Measurements from ENCODE around the gene SPACA7.

The SPACA7 gene

DNA sequence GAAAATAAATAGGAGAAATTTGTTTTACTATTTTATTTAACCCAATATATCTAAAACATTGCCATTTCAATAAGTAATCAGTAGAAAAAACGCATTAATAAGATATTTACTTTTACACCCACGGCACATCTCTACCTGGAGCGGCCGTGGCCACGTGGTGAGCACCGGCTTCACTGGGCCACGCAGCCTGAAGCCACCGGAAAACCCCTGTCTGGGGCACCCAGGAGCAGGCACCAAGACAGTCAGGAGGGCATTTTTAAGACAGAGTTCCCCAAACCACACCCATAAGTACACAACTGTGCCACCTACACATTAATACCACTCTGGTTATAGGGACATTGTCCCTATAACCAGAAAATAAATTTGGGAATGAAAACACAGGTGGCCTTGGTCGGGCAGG is 80.9 kb downstream of the SPACA7 start:
- Histone ChIP-seq H3K27ac (ENCODE audit: low read length) (no peak overlapping the region), H3K27me3 (ENCODE audit: low read depth, low read length) (no peaks in the 10 kb centered on the region)

DNA sequence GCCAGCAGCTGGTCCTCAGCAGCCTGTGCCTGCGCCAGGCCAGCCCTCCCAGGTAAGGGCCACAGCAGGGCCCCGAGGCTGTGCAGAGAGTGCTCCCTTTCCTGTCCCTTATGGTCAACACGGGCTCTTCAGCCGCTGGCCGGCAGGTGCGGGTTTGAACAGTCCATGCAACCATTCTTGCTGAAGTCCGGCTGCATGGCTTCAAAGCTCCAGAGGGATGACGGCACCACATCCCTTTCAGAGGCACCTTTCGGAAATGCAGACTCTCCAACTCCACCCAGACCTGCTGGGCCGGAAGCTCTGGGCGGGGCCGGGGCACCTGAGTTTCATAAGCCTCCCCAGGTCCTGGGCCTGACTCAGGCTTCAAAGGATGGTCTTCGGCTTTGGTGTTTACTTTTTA is 81.3 kb downstream of the SPACA7 start:
- H3K4me3 ChIP-seq (ENCODE audit: low read depth in 1 of 2, low read length in 2 of 2), result no peak overlapping the region
- no peak overlapping the region for H3K27ac ChIP-seq (ENCODE audit: low read length)
- H3K9me3 ChIP-seq (ENCODE audit: control insufficient read depth in 1 of 2, low read length in 2 of 2), result peaks cover 0 to 20% of the 10 kb centered on the region in 2 donors
- H3K36me3 ChIP-seq (ENCODE audit: control insufficient read depth in 1 of 2, insufficient read depth in 2 of 2, low read length in 2 of 2), result no peaks in the 10 kb centered on the region
- H3K4me1 ChIP-seq (ENCODE audit: control insufficient read depth in 1 of 2, insufficient read depth in 2 of 2, low read length in 2 of 2), result no peaks in the 10 kb centered on the region
- H3K27me3 ChIP-seq (ENCODE audit: low read depth, low read length), result no peaks in the 10 kb centered on the region

More for the DNA sequence above, 80.9 kb downstream of the SPACA7 start:
- Histone ChIP-seq H3K36me3 (ENCODE audit: control insufficient read depth in 1 of 2, insufficient read depth in 2 of 2, low read length in 2 of 2) (no peaks in the 10 kb centered on the region), H3K4me1 (ENCODE audit: control insufficient read depth in 1 of 2, insufficient read depth in 2 of 2, low read length in 2 of 2) (no peaks in the 10 kb centered on the region), H3K4me3 (ENCODE audit: low read depth in 1 of 2, low read length in 2 of 2) (no peak overlapping the region), H3K9me3 (ENCODE audit: control insufficient read depth in 1 of 2, low read length in 2 of 2) (peaks cover 0 to 16% of the 10 kb centered on the region in 2 donors)

DNA sequence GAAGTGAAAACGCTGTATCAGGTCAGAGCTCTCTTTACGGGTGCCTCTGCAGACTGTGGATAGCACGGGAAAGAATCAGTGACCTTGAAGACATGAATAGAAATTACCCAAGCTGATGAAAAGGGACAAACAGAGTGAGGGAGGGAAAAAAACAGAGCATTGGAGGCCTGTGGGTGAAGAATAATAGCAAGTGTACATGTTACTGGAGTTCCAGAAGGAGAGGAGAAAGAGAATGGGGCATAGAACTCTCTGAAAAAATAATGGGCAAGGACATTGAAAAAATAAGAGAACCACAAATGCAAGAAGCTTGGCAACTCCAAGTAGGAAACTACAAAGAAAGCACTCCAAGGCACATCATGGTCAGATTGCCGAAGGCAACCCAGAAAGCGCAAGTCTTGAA is 86.3 kb downstream of the SPACA7 start:
- no peak overlapping the region for H3K4me3 ChIP-seq (ENCODE audit: low read depth in 1 of 2, low read length in 2 of 2)
- H3K27ac ChIP-seq (ENCODE audit: low read length), result no peak overlapping the region
- H3K4me1 ChIP-seq (ENCODE audit: control insufficient read depth in 1 of 2, insufficient read depth in 2 of 2, low read length in 2 of 2), result no peaks in the 10 kb centered on the region
- no peaks in the 10 kb centered on the region for H3K36me3 ChIP-seq (ENCODE audit: control insufficient read depth in 1 of 2, insufficient read depth in 2 of 2, low read length in 2 of 2)
- H3K27me3 ChIP-seq (ENCODE audit: low read depth, low read length), result no peaks in the 10 kb centered on the region
- H3K9me3 ChIP-seq (ENCODE audit: control insufficient read depth in 1 of 2, low read length in 2 of 2), result peaks cover 0 to 16% of the 10 kb centered on the region in 2 donors

GRCh38 chr13:112464720-112465119 is 88.6 kb downstream of the SPACA7 start:
- H3K36me3 ChIP-seq (ENCODE audit: control insufficient read depth in 1 of 2, insufficient read depth in 2 of 2, low read length in 2 of 2), result no peaks in the 10 kb centered on the region
- no peak overlapping the region for H3K27ac ChIP-seq (ENCODE audit: low read length)
- H3K4me1 ChIP-seq (ENCODE audit: control insufficient read depth in 1 of 2, insufficient read depth in 2 of 2, low read length in 2 of 2), result no peaks in the 10 kb centered on the region
- H3K27me3 ChIP-seq (ENCODE audit: low read depth, low read length), result no peaks in the 10 kb centered on the region
- no peak overlapping the region for H3K4me3 ChIP-seq (ENCODE audit: low read depth in 1 of 2, low read length in 2 of 2)
- peaks cover 0 to 10% of the 10 kb centered on the region in 2 donors for H3K9me3 ChIP-seq (ENCODE audit: control insufficient read depth in 1 of 2, low read length in 2 of 2)

DNA sequence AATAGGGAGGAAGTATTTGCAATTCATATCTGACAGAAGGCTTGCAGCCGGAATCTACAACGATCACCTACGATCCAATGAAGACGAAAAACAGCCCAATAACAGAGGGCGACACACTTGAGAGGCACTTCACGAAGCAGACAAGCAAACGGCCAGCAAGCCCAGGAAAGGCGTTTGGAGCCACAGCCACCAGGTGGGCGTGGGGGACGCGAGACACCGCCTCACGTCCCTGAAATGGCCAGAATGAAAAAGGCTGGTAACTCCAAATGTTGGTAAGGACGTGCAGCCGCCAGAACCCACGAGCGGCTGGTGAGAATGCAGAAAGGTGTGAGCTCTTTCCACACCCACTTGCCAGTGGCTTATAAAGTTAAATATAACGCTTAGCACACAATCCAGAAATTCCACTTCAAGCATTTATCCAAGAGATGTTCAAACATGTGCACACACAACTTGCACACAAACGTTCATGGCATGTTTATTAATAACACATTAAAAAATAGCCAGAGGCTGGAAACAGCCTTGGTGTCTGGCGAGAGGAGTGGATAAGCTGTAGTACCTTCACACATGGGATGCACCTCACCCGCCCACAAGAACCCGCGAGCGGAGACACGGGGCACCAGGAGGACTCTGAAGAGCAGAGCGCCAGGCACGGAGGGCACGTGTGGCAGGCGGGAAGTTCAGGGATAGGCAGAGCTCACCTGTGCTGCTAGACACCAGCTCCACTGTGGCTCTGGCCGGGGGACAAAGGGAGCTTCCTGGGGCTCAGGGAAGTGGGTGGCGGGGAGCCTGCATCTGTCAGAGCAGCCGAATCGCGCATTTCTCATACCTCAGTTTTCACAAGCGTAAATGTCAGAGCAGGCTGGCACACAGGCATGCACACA is 89.3 kb downstream of the SPACA7 start:
- H3K4me3 ChIP-seq (ENCODE audit: low read depth in 1 of 2, low read length in 2 of 2), result no peak overlapping the region
- no peaks in the 10 kb centered on the region for H3K27me3 ChIP-seq (ENCODE audit: low read depth, low read length)
- H3K4me1 ChIP-seq (ENCODE audit: control insufficient read depth in 1 of 2, insufficient read depth in 2 of 2, low read length in 2 of 2), result no peaks in the 10 kb centered on the region
- peaks cover 0 to 10% of the 10 kb centered on the region in 2 donors for H3K9me3 ChIP-seq (ENCODE audit: control insufficient read depth in 1 of 2, low read length in 2 of 2)
- no peaks in the 10 kb centered on the region for H3K36me3 ChIP-seq (ENCODE audit: control insufficient read depth in 1 of 2, insufficient read depth in 2 of 2, low read length in 2 of 2)
- H3K27ac ChIP-seq (ENCODE audit: low read length), result no peak overlapping the region

- H3K4me3 ChIP-seq (ENCODE audit: low read depth in 1 of 2, low read length in 2 of 2), result no peak overlapping the region
- no peaks in the 10 kb centered on the region for H3K4me1 ChIP-seq (ENCODE audit: control insufficient read depth in 1 of 2, insufficient read depth in 2 of 2, low read length in 2 of 2)
- H3K27me3 ChIP-seq (ENCODE audit: low read depth, low read length), result no peaks in the 10 kb centered on the region
- H3K9me3 ChIP-seq (ENCODE audit: control insufficient read depth in 1 of 2, low read length in 2 of 2), result peaks cover 0 to 10% of the 10 kb centered on the region in 2 donors
- H3K36me3 ChIP-seq (ENCODE audit: control insufficient read depth in 1 of 2, insufficient read depth in 2 of 2, low read length in 2 of 2), result no peaks in the 10 kb centered on the region
- no peak overlapping the region for H3K27ac ChIP-seq (ENCODE audit: low read length)
Observed at GRCh38 chr13:112466132-112467058, 90.2 kb downstream of the SPACA7 start.

GRCh38 chr13:112467236-112467635 is 91.1 kb downstream of the SPACA7 start:
- Histone ChIP-seq H3K4me3 (ENCODE audit: low read depth in 1 of 2, low read length in 2 of 2) (no peak overlapping the region), H3K27me3 (ENCODE audit: low read depth, low read length) (no peaks in the 10 kb centered on the region), H3K9me3 (ENCODE audit: control insufficient read depth in 1 of 2, low read length in 2 of 2) (peaks cover 0 to 5% of the 10 kb centered on the region in 2 donors), H3K4me1 (ENCODE audit: control insufficient read depth in 1 of 2, insufficient read depth in 2 of 2, low read length in 2 of 2) (no peaks in the 10 kb centered on the region), H3K36me3 (ENCODE audit: control insufficient read depth in 1 of 2, insufficient read depth in 2 of 2, low read length in 2 of 2) (no peaks in the 10 kb centered on the region), H3K27ac (ENCODE audit: low read length) (no peak overlapping the region)

DNA sequence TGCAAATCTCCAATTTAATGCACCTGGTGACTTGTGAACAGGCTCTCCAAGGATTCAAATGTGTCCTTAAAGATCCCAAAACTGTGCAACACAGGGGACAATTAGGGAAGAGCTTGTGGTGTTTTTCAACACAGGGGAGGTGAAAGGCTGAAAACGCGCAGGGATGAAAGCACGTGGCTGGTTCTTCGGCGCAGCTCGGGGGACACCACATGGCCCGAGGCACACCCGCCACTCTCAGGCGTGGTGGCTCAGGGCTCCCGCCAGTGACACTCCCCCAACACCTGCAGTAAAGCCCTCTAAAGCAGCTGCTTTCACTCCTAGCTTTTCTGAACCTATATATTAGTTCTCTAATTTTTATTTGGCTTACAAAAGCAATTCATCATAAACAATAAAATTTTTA is 91.9 kb downstream of the SPACA7 start:
- Histone ChIP-seq H3K4me1 (ENCODE audit: control insufficient read depth in 1 of 2, insufficient read depth in 2 of 2, low read length in 2 of 2) (no peaks in the 10 kb centered on the region), H3K9me3 (ENCODE audit: control insufficient read depth in 1 of 2, low read length in 2 of 2) (no peaks in the 10 kb centered on the region), H3K27me3 (ENCODE audit: low read depth, low read length) (no peaks in the 10 kb centered on the region), H3K4me3 (ENCODE audit: low read depth in 1 of 2, low read length in 2 of 2) (no peak overlapping the region), H3K27ac (ENCODE audit: low read length) (no peak overlapping the region), H3K36me3 (ENCODE audit: control insufficient read depth in 1 of 2, insufficient read depth in 2 of 2, low read length in 2 of 2) (no peaks in the 10 kb centered on the region)

- H3K27me3 ChIP-seq (ENCODE audit: low read depth, low read length), result no peaks in the 10 kb centered on the region
- H3K27ac ChIP-seq (ENCODE audit: low read length), result no peak overlapping the region
- H3K4me3 ChIP-seq (ENCODE audit: low read depth in 1 of 2, low read length in 2 of 2), result no peak overlapping the region
- H3K9me3 ChIP-seq (ENCODE audit: control insufficient read depth in 1 of 2, low read length in 2 of 2), result no peaks in the 10 kb centered on the region
- no peaks in the 10 kb centered on the region for H3K36me3 ChIP-seq (ENCODE audit: control insufficient read depth in 1 of 2, insufficient read depth in 2 of 2, low read length in 2 of 2)
- no peaks in the 10 kb centered on the region for H3K4me1 ChIP-seq (ENCODE audit: control insufficient read depth in 1 of 2, insufficient read depth in 2 of 2, low read length in 2 of 2)
Observed at GRCh38 chr13:112469071-112469745, 93.1 kb downstream of the SPACA7 start.

DNA sequence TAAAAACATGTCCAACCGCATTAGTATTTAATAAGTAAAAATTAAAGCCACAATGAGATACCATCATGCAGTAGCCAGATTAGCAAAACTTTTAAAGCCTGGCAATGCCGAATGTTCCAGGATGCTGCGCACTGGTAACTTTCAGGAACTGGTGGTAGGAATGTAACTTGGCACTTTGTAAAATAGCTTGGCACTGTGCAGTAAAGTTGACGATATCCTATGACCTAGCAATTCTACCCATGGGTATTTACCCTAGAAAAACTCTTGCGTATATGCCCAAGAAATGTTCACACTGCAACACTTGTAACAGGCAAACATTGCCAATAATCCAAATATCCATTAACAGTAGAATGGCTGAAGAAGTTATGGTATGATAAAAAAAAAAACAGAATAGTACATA is 97.7 kb downstream of the SPACA7 start:
- no peaks in the 10 kb centered on the region for H3K9me3 ChIP-seq (ENCODE audit: control insufficient read depth in 1 of 2, low read length in 2 of 2)
- no peaks in the 10 kb centered on the region for H3K4me1 ChIP-seq (ENCODE audit: control insufficient read depth in 1 of 2, insufficient read depth in 2 of 2, low read length in 2 of 2)
- no peak overlapping the region for H3K4me3 ChIP-seq (ENCODE audit: low read depth in 1 of 2, low read length in 2 of 2)
- H3K36me3 ChIP-seq (ENCODE audit: control insufficient read depth in 1 of 2, insufficient read depth in 2 of 2, low read length in 2 of 2), result no peaks in the 10 kb centered on the region
- no peaks in the 10 kb centered on the region for H3K27me3 ChIP-seq (ENCODE audit: low read depth, low read length)
- H3K27ac ChIP-seq (ENCODE audit: low read length), result no peak overlapping the region

GRCh38 chr13:112474869-112475268 is 98.7 kb downstream of the SPACA7 start:
- no peaks in the 10 kb centered on the region for H3K36me3 ChIP-seq (ENCODE audit: control insufficient read depth in 1 of 2, insufficient read depth in 2 of 2, low read length in 2 of 2)
- H3K4me3 ChIP-seq (ENCODE audit: low read depth in 1 of 2, low read length in 2 of 2), result no peak overlapping the region
- H3K27ac ChIP-seq (ENCODE audit: low read length), result no peak overlapping the region
- H3K27me3 ChIP-seq (ENCODE audit: low read depth, low read length), result no peaks in the 10 kb centered on the region
- H3K9me3 ChIP-seq (ENCODE audit: control insufficient read depth in 1 of 2, low read length in 2 of 2), result no peaks in the 10 kb centered on the region
- H3K4me1 ChIP-seq (ENCODE audit: control insufficient read depth in 1 of 2, insufficient read depth in 2 of 2, low read length in 2 of 2), result no peaks in the 10 kb centered on the region
